Uterus (tissue), 4 donors: ENCODE results near the gene TNFRSF4. TPM values are rescaled to one million over a fixed set of nuclear protein-coding genes. Genes with fewer than 3 reads are reported as not detected.

Experiments used
- DNase-seq, 2 donors: peaks; one replicate each; pipeline ENCODE4 v3.0.0-alpha.2; 2019 to 2020
- H3K27ac ChIP-seq, 2 donors: fragments of 200-600 bp; sonication (generic); 1 replicate in 1 of 2; 2 replicates in 1 of 2; pipeline ENCODE4 v1.5.1; 2016 to 2018
- H3K27me3 ChIP-seq, 2 donors: fragments of 200-600 bp; sonication (generic); one replicate each; pipeline ENCODE4 v1.5.1; 2018 to 2019; ENCODE audit warnings: control low read depth in 1 of 2
- H3K36me3 ChIP-seq, 2 donors: fragments of 200-600 bp; sonication (generic); one replicate each; pipeline ENCODE4 v1.5.1; 2019; ENCODE audit warnings: control low read depth in 1 of 2
- H3K4me1 ChIP-seq, 2 donors: fragments of 200-600 bp; sonication (generic); one replicate each; pipeline ENCODE4 v1.5.1; 2018 to 2019; ENCODE audit warnings: control low read depth in 1 of 2
- H3K4me3 ChIP-seq, 2 donors: fragments of 200-600 bp; sonication (generic); 1 replicate in 1 of 2; 2 replicates in 1 of 2; pipeline ENCODE4 v1.5.1; 2018 to 2019; ENCODE audit warnings: mild to moderate bottlenecking in 1 of 2
- H3K9me3 ChIP-seq, 2 donors: fragments of 200-600 bp; sonication (generic); one replicate each; pipeline ENCODE4 v1.5.1; 2019; ENCODE audit warnings: control low read depth in 1 of 2
- POLR2A ChIP-seq, 2 donors: fragments of 450-650 bp; IDR thresholded peaks; one replicate each; pipeline ENCODE4 v1.6.1; 2016; ENCODE audit warnings: antibody characterized with exemption in 2 of 2, mild to moderate bottlenecking in 1 of 2, moderate library complexity in 1 of 2
- intact Hi-C: fragments of 100-400 bp; cut with DNase I; formaldehyde crosslinking; loops from one replicate; pipeline ENCODE4 v1.15.1; 2023; ENCODE audit warnings: low total_unique reads
- total RNA-seq, 4 donors: library from RNA; depleted of rRNA in 3 of 4; stranded (reverse); fragments of >200 nt in 3 of 4; gene quantifications; one replicate each; pipeline versions ENCODE4 v1.1.0 to v1.2.4, GENCODE V29; 2014 to 2023
- TF ChIP-seq, protein P1 (sequence below), 4 experiments: fragments of 200-600 bp in 2 of 4; fragments of 450-650 bp in 2 of 4; sonication (generic) in 2 of 4; IDR thresholded peaks; one replicate each; pipeline ENCODE4 v1.5.1; 2016 to 2019; ENCODE audit warnings: antibody characterized with exemption in 4 of 4, mild to moderate bottlenecking in 2 of 4, moderate library complexity in 1 of 4
- donor health status: DM: yes; HTN: yes; CAD: no.

TNFRSF4 gene
- total RNA-seq, 4 donors from 2014 or later = 1.3 to 1.5 TPM; not detected in 2

DNA sequence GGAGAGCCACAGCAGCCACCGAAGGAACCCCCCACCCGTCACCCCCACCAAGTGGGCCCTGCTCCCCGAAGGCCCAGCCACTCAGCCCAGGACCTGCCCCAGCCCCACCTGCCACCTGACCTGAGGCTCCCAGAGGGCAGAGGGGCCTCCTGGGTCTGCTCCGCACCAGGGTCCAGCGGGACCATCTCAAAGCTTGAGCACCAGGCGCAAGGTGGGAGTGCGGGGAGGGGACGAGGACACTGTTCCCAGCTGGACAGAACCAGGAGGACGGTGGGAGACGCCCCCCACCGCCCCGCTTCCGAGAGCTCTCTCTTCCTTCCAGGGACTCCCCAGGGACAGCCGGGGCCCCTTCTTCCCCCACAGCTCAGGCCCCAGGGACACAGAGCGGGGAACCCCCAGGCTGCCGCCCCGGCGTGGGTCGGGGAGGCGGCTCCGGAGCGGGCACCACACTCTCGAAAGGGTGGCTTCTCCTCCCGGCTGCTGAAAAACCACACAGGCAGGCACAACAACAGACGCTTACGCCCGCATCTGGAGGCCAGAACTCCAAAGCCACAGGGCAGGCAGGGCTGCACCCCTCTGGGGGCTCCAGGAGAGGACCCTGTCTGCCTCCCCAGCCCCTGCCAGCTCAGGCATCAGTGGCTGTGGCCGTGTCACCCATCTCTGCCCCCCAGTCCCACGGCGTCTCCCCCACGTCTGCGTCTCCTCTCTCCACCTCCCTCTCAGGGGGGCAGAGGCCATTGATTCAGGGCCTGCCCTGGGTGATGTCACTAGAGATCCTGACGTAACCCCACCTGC lies 42.2 kb downstream of the TNFRSF4 start:
- intact Hi-C loops = no loop called here
- Histone ChIP-seq H3K4me3 (no peak overlapping the region), H3K9me3 (no peaks in the 10 kb centered on the region), H3K36me3 (no peaks in the 10 kb centered on the region), H3K27me3 (peaks cover 10 to 19% of the 10 kb centered on the region in 2 donors), H3K4me1 (no peaks in the 10 kb centered on the region), H3K27ac (no peak overlapping the region)
- TF ChIP-seq, protein P1, sequence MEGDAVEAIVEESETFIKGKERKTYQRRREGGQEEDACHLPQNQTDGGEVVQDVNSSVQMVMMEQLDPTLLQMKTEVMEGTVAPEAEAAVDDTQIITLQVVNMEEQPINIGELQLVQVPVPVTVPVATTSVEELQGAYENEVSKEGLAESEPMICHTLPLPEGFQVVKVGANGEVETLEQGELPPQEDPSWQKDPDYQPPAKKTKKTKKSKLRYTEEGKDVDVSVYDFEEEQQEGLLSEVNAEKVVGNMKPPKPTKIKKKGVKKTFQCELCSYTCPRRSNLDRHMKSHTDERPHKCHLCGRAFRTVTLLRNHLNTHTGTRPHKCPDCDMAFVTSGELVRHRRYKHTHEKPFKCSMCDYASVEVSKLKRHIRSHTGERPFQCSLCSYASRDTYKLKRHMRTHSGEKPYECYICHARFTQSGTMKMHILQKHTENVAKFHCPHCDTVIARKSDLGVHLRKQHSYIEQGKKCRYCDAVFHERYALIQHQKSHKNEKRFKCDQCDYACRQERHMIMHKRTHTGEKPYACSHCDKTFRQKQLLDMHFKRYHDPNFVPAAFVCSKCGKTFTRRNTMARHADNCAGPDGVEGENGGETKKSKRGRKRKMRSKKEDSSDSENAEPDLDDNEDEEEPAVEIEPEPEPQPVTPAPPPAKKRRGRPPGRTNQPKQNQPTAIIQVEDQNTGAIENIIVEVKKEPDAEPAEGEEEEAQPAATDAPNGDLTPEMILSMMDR (IDR thresholded peaks at IDR 0.05) = no peak
- TF ChIP-seq POLR2A (IDR thresholded peaks at IDR 0.05) = no peak
- no peak for DNase-seq

DNA sequence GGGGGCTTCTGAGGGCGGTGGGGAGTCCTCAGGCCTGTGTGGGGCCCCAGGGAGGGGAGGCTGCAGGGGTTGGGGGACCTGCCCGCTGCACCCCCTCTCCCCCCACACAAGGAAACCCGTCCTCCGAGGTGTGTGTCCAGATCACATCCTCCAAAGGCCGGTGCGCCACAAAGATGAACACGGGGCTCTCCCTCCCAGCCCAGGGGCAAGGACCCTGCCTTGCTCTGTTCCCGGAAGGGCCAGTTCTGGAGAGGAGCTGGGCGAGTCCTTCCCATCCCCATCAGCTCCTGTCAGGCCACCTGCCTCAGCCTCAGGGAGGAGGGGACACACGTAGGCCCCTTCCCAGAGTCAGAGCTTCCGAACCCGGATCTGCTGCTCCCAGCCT lies 42.8 kb downstream of the TNFRSF4 start:
- intact Hi-C loops = no loop called here
- DNase-seq = no peak
- peaks cover 10 to 19% of the 10 kb centered on the region in 2 donors for H3K27me3 ChIP-seq
- H3K4me1 ChIP-seq = no peaks in the 10 kb centered on the region
- H3K36me3 ChIP-seq = no peaks in the 10 kb centered on the region
- no peak overlapping the region for H3K4me3 ChIP-seq
- H3K27ac ChIP-seq = no peak overlapping the region
- TF ChIP-seq, protein P1 (IDR thresholded peaks at IDR 0.05) = no peak
- H3K9me3 ChIP-seq = no peaks in the 10 kb centered on the region

DNA sequence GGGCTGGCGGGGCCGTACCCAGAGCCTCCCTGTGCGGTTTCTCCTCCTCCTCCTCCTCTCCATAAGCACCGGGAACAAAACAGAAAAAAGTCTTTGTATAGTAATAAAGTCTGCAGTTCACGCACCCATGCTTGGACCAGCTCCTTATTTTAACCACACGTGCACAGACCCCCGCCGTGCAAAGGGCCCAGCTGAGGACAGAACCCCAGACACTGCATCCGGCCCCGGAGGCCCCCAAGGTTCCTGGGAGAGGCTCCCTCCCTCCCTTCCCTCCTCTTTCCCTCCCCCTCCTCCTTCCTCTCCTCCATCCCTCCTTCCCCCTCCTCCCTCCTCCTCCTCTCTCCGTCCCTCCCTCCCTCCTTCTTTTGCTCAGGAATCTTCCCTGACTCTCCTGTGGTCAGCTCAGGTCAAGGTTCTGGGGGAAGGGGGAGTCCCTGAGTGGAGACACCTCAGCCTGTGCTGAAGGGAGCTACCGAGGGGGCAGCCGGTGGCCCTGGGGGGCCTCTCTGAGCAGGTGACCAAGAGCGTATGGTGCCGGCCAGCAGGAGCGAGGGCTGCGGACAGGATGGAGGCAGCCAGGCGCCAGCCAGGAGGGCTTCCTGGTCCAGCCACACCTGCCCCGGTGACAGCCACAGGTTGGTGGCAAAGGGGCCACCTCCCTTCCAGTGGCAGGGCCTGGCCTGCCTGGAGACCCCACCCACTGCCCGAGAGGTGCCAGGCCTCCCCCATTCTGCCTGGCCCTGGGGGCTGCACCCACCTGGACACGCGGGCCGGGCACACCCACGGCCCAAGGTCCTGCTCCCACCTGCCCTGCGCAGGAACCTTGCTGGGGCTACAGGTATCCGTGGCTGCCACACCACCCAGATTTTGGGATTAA lies 43.5 kb downstream of the TNFRSF4 start:
- Histone ChIP-seq H3K9me3 (no peaks in the 10 kb centered on the region), H3K27ac (no peak overlapping the region), H3K36me3 (no peaks in the 10 kb centered on the region), H3K4me1 (no peaks in the 10 kb centered on the region), H3K4me3 (no peak overlapping the region), H3K27me3 (peaks cover 10 to 19% of the 10 kb centered on the region in 2 donors)
- intact Hi-C loops = no loop called here
- DNase-seq = no peak
- no peak for TF ChIP-seq POLR2A (IDR thresholded peaks at IDR 0.05)
- TF ChIP-seq, protein P1 (IDR thresholded peaks at IDR 0.05) = no peak

DNA sequence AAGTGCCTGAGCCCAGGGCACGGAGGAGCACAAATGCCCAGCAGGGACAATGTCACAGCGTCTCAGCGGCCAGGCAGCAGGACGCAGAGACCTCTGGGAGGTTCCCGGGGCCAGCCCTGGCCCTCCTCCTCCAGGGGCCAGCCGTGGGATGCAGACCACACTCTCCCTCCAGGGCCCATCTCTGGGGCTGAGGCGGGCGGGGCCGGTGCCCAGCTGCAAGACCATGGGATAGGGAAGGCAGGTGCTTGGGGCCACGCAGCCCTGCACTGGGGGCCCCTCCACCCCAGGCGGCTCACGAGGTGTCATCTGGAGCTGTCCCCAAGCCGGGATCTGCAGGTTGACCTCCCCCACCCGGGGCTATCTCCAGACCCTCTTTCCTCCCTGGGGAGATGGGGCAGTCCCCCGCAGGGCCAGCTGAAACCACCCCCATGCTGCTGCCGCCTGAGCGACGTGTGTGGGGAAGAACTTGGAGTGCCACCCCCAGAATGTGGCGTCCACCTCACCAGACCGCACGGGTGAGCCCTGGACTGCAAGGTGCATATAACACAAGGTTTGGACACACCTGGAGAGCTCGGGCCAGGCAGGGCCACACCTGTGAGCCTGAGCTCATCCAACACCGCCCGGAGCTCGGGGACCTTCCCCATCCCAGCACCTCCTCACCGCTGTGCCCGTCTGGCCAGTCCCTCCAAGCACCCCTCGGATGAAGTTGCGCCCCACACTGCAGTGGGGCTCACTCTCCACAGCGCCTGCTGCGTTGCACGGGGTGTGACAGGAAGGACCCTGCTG lies 44.3 kb downstream of the TNFRSF4 start:
- Histone ChIP-seq H3K4me3 (no peak overlapping the region), H3K4me1 (no peaks in the 10 kb centered on the region), H3K36me3 (no peaks in the 10 kb centered on the region), H3K9me3 (no peaks in the 10 kb centered on the region), H3K27me3 (peaks cover 10 to 17% of the 10 kb centered on the region in 2 donors), H3K27ac (no peak overlapping the region)
- TF ChIP-seq, protein P1 (IDR thresholded peaks at IDR 0.05) = no peak
- TF ChIP-seq POLR2A (IDR thresholded peaks at IDR 0.05) = no peak
- intact Hi-C loops = no loop called here
- no peak for DNase-seq
